K562 (cell line): ENCODE results near the gene CHRNA3.

Experiments used
- BCOR ChIP-seq: fragments of 450-650 bp; IDR thresholded peaks from 2 replicates; pipeline ENCODE4 v1.6.1; 2016
- CTCF ChIP-seq, 3 experiments: IDR thresholded peaks in 2 of 3; conservative IDR thresholded peaks in 1 of 3; 2 replicates each; pipeline ENCODE4 v1.5.1; 2011 to 2012; ENCODE audit warnings: low read length in 3 of 3, mild to moderate bottlenecking in 3 of 3, control low read depth in 2 of 3, improper control_type of control experiment in 1 of 3, inconsistent platforms in 1 of 3, low read depth in 1 of 3, mixed read lengths in 1 of 3, moderate library complexity in 1 of 3; ENCODE audit not compliant: insufficient read depth in 2 of 3
- HDGF ChIP-seq: fragments of 450-650 bp; IDR thresholded peaks from 2 replicates; pipeline ENCODE4 v1.6.1; 2016
- IRF2 ChIP-seq: sonication (generic); formaldehyde crosslinking; IDR thresholded peaks from 2 replicates; pipeline ENCODE4 v1.8.1; 2022; ENCODE audit warnings: mild to moderate bottlenecking, missing genetic modification reagents
- NFE2L1 ChIP-seq: fragments of 450-650 bp; IDR thresholded peaks from 2 replicates; pipeline ENCODE4 v1.6.1; 2016; ENCODE audit warnings: missing genetic modification characterization, low read depth, mild to moderate bottlenecking, missing compliant biosample characterization, moderate library complexity, borderline replicate concordance
- NFYB ChIP-seq: IDR thresholded peaks from 2 replicates; pipeline ENCODE4 v1.6.1; 2011; ENCODE audit warnings: mild to moderate bottlenecking, moderate library complexity; ENCODE audit not compliant: insufficient read length; ENCODE audit errors: extremely low read depth
- POLR2AphosphoS5 ChIP-seq: IDR thresholded peaks from 2 replicates; pipeline ENCODE4 v1.6.1; 2011; ENCODE audit warnings: mild to moderate bottlenecking, low read depth, low read length, moderate library complexity; ENCODE audit not compliant: control insufficient read depth, insufficient read depth
- ZNF347 ChIP-seq: fragments of 450-650 bp; formaldehyde crosslinking; IDR thresholded peaks from 2 replicates; pipeline ENCODE4 v1.4.0; 2020; ENCODE audit warnings: low read depth, mild to moderate bottlenecking, moderate library complexity
- ZZZ3 ChIP-seq: fragments of 450-650 bp; IDR thresholded peaks from 2 replicates; pipeline ENCODE4 v1.6.1; 2016; ENCODE audit warnings: antibody characterized with exemption, mild to moderate bottlenecking, moderate library complexity

- no peak for TF ChIP-seq ZNF347 (CRISPR knock-in tag)
- TF ChIP-seq POLR2AphosphoS5, result no peak
- no peak for TF ChIP-seq ZZZ3
- no peak for TF ChIP-seq BCOR
- no peak for TF ChIP-seq NFYB
- TF ChIP-seq IRF2 (CRISPR knock-in tag), result no peak
- no peak for TF ChIP-seq CTCF (IDR thresholded peaks at IDR 0.05 in 2 of 3, conservative IDR thresholded peaks at IDR 0.05 in 1 of 3; ENCODE audit: insufficient read depth in 2 of 3, low read depth in 1 of 3, low read length in 3 of 3)
- no peak for TF ChIP-seq NFE2L1 (tag)
- no peak for TF ChIP-seq HDGF
Observed at GRCh38 chr15:78635346-78635745, 14.6 kb upstream of the CHRNA3 start.
